Tongue (tissue), 2 donors: ENCODE results near the gene EPHB1. TPM values are rescaled to one million over a fixed set of nuclear protein-coding genes. Genes with fewer than 3 reads are reported as not detected.
"Not testable (repeated sequence)": the region's sequence is repeated elsewhere in the genome, so short reads cannot be mapped to it uniquely, and the experiment has no call there.

ENCODE experiments used
- DNase-seq: peaks from one replicate; pipeline ENCODE4 v3.0.0-alpha.2; 2015
- total RNA-seq: library from RNA; depleted of rRNA; stranded (reverse); fragments of >200 nt; gene quantifications from one replicate; pipeline ENCODE4 v1.2.3, GENCODE V29; 2014

The EPHB1 gene
- total RNA-seq, 1 donor from 2014 or later: 13.3 TPM

DNA sequence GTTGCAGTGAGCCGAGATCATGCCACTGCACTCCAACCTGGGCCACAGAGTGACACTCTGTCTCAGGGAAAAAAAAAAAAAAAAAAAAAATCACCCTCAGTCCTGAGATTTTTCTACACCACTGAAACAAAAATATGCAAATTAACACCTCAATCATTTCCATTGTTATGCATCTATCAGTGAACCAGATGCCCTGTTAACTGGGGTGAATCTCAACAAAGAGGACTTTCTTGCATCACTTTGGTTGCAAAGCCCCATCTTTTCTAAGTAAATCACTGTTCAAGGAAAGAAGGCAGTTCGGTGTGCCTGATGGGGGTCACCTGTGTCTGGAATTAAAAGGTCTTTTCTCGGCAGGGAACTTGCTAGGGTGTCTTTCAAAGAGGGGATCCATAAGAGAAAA lies 421.6 kb downstream of the EPHB1 start:
- DNase-seq: no peak

DNA sequence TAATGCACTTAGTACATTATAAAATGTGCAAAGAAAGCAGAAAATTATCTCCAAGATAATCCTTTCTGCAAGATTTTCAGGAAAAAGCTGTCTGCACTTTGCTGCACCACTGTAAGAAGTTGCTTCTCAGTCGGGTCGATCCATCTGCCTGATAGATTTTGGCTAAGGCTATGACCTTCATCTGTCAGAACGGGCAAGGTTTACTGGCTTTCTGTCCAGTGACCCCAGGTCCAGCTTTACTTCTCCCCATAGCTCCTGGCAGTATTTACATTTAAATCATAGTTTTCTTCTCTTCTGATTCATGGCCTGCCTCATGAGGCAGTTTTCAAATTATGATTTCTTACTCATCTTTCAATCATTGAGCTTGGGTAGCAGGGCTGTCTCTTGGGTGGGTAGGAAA lies 422.7 kb downstream of the EPHB1 start:
- DNase-seq: no peak

DNA sequence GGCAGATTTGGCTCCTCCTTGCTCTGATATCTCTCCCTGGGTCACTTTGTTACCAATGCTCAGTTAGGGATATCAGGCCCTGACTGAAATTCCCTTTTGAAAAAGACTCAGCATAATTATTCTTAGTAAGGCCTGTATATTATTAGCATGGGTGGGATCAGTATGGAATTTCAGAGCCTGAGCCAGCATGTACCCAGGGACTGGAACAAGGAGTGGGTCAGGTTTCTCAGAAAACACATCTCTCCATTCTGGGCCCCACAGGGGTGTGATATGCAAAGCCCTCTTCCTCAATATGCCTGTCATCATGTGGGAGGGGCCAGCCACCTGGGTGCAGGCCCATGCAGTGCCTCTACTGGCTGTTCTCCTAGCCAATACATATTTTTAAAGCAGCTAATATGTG lies 423.2 kb downstream of the EPHB1 start:
- peak; percentile 79 for DNase-seq

DNA sequence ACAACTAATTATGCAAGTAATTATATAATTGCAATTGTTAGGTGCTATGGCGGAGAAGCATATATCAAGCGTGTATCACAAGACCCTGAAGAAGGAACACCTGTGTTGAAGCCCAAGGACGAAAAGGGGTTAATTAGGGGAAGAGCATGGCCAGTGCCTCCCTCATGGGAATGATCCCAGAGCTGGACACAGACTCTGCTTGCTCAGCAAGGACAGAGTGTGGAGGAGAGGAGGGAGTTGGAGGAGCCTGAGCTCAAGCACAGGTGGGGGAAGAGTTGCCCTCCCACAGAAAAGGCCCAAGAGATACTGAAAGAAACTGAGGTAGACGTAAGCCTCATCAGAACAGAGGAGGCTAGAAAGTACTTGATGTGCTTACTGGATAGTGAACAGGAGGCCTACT lies 423.7 kb downstream of the EPHB1 start:
- DNase-seq: no peak

DNA sequence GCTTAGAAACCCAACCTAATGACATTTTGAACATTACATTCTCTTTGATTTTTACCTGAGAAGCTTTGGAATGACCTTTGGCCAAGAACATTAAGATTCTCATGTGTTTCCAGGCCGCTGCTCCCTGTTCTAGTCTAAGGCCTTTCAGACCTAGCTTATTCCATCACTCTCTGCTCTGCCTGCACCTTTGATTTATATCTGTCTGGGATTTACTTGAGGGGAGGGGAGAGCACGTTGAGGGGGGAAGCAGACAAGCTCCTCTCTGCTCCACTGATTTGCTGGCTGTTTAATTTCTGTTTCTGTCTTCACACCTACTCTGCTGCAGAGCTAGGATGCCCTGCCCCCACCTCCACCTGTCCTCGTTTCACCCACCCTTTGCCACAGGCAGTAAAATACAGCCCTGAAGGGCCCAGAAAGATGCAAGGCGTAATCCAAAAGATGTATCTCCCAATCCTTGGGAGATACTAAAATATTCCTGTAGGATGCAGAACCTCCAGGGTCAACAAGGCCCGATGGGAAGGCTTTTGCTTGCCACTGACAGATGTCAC lies 429.8 kb downstream of the EPHB1 start:
- DNase-seq: no peak

DNA sequence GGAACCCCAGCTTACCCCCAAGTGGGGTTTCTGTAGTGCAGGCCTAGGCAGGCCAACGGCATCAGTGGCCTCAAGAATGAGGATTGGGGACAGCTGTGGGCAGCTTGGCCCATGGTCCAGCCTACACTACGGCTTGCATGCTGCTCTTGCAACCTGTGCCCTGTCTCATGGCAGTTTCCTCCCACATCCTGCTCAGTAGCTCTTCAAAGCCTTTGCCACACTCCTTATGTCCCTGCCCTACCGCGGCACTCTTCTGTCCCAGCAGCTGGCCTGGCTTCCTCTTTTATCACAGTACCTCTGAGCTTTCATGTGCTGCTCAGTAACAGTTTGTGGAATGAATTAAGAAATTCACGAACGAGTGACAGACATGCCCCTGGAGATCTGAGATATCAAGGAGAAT lies 431.0 kb downstream of the EPHB1 start:
- DNase-seq: no peak

DNA sequence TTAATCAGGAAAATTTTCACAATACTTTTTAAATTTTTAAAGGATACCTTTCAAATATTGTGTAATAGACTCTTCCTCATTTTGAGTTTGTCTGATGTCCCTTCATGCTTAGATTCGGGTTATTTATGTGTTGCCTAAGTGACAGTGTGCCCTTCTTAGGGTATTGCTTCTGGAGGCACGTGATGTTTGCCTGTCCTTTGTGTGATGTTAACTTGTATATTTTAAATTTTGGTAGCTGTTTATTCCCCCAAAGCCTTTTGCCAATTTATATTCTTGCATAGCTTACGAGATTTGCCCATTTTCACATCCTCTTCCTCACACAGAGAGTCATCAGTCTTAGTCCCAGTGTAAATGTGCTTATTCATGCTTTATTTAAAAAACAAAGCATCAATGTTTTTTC lies 433.1 kb downstream of the EPHB1 start:
- no peak for DNase-seq

DNA sequence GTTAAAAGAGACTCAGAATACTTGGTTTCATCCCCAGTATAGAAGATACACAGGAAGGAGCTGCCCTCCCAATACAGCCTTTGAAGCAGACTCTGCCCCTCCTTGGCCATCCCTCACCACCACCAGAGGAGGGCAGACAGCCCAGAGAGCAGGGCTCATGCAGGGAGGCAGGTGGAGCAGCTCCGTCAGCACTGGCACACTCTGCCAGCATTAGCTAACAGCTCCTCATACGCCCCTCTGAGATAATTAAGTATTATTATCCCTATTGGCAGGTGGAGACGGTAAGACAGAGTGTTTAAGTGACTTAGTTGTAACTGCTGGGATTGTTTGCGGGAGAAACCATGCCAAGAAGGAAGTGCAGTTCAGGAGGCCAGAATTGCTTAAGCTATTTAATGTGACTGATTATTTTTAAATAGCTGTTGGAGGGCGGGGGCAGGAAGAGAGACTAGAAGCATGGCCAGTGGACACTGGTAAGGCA lies 434.0 kb downstream of the EPHB1 start:
- DNase-seq: peak; percentile 60

DNA sequence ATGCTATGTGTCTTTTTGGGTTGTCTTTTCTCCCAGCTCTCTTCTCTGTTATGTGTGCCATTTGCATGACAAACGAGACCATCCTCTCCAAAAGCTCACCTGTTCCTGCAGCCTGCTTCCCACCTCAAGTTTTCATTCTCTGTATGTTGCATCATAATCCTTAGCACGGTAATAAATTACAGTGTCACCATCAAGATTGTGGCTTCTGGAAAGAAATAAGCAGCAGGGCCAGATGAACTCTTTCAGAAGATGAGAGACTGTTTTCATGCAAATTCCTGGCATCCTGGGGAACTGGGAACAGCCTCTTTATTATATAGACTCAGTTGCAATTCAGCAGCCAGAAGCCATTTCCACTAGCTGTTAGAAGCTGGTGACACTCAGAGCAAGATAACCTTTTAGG lies 436.7 kb downstream of the EPHB1 start:
- no peak for DNase-seq

DNA sequence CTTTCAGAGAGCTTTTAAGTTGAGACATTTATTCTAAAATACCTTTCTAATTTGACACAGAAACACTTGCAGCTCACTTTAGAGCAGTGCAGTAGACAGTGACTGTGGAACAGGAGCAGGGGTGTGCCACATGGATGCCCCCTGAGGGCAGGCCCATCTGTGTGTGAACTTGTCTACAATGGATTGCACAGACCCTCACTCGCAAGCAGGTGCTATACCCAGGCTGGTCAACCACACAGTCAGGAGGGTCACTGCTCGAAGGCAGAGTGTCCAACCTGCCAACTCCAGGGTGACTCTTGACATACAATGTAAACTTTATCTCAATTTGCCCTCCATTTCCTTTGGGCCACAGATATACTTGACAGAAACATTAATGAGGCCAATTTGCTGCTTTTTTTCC lies 437.2 kb downstream of the EPHB1 start:
- DNase-seq: no peak

DNA sequence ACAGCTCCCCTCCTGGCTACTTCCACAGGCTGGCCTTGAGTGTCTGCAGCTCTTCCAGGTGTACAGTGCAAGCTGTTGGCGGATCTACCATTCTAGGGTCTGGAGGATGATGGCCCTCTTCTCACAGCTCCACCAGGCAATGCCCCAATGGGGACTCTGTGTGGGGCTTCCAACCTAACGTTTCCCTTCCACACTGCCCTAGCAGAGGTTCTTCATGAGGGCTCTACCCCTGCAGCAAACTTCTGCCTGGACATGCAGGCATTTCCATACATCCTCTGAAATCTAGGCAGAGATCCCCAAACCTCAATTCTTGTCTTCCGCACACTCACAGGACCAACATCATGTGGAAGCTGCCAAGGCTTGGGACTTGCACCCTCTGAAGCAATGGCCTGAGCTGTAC lies 438.4 kb downstream of the EPHB1 start:
- not testable (repeated sequence) for DNase-seq

DNA sequence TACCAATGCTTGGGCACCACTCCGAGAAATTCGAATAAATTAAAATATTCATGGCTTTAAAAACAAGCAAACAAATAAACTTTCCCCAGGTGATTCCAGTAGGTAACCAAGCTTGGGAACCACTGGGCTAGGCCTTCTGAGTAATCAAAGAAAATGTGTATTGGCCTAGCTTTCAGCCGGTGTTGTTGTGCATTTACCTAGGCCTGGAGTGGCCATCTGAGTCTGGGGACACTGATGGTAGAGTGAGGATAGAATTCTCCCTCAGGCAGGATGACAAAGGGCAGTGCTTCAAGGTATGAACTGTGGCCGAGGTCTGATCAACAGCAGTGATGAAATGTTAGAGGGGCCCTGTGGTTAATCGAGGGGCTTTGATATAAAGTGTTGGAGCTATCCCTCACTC lies 440.5 kb downstream of the EPHB1 start:
- DNase-seq: no peak

DNA sequence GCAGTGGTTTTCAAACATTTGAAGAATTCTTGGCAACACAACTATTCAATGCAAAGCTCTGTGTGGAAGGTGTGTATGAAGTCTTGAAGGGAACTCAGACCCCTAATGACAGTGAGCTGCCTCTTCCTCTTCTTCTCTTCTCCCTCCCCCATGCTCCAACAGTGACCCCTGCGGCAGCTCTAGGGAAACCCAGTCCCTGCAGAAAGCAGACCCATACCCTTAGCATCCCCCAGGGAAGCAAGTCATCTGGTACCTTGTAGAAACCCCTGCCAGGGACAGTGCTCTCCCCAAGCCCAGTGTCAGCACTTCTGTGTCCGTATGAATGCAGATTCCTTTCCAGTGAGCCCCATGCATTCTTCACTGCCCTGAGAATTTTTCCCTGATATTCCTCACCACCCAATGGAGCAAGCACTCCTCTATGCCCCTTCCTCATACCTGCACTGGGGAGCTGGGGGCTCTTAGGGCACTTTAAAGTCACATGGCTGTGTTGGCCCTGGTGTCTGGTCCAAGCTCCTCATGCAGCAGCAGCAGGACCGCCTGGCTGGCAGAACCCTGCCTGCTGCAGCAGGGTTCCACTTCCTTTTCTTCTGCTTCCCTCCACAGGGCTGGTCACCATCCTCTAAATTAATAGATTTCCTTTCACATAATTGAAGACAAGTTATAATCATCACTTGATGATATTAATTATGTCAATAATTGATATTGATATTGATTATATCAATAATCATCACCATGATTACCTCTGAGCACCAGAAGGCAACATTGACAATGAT lies 442.5 kb downstream of the EPHB1 start:
- no peak for DNase-seq

DNA sequence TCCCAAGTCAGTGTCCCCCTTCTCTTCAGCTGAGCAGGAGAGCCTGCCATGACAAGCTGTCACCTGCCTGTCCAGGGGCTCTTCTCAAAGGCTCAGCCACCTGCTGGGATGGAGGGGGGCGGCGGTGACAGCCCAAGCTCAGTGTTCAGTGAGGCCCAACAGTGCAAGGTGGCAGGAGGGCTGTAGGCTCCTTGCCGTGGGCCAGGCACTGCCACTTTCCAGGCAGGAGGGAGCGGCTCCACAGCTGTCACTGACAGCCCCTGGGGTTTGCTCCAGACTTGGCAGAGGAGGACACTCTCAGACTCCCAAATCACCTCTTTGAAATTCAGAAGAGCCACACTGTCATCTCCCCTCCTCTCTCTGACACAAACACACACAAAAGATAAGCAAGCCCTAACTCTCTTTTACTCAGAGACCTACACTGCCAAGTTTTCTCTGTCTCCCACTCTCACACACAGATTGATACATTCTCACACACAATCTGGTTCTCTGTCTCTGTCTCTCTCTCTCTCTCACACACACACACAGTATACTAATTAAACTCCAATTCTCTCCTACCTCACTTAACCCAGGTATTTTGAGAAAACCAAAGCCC lies 443.3 kb downstream of the EPHB1 start:
- no peak for DNase-seq

DNA sequence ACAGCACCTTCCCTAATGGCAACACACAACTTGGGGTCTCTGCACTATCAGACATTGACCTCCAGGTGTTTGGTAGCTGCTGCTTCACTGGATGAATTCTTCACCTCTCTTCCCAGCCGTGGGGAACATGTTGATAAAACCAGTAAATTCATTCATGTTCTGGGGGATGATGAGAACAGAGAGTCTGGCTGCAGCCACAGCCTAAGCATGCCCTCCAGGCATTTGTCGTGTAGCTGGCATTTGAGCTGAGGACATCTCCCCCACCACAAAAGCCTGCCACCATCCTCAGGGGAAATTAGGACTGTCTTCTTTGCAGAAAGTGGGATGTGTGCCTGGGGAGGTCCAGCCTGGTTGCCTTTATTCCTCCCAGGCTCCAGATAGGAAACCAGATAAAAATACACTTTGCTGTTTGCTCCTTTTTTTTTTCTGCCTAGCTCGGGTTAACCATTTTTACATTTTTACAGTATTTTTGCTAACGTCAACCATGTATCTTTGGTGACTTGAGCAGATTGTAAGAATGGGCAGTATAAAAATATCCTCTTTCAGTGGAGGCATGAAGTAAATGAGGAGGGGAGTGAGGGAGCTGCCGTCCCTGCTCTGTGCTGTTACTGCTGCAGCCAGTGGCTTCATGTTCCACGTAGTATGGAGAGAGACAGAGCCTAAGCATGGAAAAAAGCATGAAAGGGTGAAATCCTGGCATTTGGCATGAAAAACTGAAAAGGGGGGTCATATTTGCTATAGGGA lies 444.0 kb downstream of the EPHB1 start:
- peak; percentile 75 for DNase-seq

DNA sequence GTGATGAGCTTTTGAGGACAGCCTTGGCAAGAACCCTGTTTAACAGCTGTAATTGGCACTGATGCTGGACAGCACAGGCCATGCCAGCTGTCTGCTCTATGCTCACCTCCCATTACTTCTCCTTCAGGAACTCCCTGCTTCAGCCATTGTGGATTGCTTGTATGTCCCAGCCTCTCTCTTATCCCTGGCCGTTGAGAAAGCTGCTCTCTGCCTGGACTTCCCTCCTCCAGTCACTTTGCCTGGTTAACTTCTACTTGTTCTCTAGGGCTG lies 444.5 kb downstream of the EPHB1 start:
- DNase-seq: no peak

DNA sequence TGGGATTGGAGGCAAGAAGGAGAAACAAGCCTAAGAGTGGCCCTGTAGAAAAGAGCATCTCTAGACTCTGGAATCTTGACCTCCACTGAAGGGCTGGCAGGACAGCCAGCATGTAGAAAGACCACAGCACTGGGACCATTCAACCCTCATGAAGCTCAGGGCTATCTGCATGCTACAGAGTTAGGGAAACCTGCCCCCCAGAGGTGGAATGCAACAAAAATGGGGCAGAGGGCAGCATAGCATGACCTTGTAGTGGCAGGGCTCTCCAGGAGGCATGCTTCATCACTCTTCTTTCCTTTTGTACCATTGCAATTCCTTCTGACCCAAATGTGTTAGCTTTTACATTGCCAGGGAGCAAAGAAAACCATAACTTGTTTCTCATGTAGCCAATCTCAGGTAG lies 445.4 kb downstream of the EPHB1 start:
- DNase-seq: no peak

DNA sequence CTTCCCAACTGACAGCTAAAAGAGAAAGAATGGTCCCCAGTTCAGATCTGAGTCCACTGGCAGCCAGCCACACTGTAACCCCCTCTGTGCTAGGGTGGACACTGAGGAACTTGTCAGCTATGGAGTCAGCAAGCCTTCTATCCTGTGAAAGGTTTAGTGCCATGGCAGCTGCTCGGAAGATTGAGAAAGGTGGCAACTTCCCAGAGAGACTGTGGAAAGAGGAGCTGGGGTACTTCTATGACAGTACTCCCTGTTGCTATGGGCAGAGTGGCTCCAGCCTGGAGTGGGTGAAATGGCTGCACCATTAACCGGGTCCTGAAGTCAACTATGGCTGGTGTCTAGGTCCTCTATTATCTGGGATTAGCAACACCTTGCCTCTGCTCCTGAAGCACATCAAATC lies 447.2 kb downstream of the EPHB1 start:
- no peak for DNase-seq

DNA sequence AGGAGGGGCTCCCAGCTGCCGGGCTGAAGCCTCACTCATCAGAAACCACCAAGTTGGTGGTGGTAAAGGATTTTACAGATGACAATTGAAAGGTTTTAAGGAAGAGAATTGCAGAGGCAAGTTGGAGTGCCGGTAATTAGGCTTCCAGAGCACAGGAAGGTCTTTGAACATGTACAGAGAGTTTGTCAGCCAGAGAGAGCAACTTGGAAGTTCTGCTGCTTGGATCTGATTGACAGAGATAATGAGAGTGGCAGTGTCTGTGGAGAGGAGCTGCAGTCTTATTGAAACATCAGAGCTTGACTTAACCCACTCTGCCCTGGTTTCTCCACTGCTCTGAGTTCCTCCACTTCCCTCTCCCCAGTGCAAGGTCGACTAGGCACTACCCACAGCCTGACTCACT lies 448.6 kb downstream of the EPHB1 start:
- no peak for DNase-seq

DNA sequence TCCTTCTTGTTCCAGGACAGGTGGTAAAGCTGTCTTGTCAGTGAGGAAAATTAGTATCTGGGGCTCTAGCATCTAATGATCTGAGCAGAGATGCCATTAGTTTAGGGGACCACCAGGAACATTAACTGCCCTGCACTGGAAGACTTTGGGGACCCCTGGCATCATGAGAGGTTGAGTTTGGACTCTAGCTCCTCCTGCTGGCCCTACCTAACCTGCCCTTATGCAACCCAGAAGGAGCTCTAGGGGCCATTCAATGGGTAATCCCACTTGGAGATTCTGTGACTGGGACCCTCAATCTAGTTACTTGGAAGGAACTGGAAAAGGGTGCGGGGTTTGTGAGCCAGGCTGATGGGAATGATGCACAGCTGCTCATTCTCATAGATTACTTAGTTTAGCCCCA lies 451.0 kb downstream of the EPHB1 start:
- no peak for DNase-seq

DNA sequence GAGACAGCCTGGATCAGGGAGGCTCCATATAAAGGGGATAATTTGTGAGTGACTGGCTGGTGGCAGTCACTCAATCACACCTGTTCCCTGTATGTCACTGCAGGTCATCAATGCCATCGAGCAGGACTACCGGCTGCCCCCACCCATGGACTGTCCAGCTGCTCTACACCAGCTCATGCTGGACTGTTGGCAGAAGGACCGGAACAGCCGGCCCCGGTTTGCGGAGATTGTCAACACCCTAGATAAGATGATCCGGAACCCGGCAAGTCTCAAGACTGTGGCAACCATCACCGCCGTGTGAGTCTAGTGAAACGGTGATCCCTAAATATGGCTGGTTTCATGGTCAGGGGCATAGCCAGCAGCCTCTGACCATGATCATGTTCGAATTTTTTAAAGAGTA lies 453.2 kb downstream of the EPHB1 start:
- peak; percentile 56 for DNase-seq

DNA sequence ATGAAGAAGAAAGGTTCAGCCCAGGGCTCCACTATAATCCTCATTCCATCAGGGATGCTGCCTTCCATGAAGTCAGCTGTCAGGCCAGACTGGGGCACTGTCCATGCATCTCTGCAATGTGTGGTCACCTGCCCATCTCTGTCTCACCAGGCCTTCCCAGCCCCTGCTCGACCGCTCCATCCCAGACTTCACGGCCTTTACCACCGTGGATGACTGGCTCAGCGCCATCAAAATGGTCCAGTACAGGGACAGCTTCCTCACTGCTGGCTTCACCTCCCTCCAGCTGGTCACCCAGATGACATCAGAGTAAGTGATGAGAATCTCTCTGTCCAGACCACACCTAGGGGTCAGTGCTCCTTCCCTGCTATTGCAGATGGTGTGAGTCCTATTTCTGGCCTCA lies 454.1 kb downstream of the EPHB1 start:
- no peak for DNase-seq

DNA sequence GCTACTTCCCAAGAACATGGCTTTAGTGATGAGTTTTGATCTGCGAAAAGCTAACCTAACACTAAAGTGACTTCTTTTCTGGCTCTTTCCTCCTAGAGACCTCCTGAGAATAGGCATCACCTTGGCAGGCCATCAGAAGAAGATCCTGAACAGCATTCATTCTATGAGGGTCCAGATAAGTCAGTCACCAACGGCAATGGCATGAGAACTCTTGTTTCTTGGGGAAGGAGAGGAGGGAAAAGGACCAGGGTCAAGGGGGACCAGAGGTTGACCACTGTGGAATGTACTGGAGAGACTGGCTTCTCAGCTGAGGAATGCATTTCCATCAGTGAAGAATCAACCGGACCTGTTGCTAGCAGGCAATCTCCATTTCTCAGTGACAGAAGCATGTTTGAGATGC lies 463.9 kb downstream of the EPHB1 start:
- DNase-seq: no peak

DNA sequence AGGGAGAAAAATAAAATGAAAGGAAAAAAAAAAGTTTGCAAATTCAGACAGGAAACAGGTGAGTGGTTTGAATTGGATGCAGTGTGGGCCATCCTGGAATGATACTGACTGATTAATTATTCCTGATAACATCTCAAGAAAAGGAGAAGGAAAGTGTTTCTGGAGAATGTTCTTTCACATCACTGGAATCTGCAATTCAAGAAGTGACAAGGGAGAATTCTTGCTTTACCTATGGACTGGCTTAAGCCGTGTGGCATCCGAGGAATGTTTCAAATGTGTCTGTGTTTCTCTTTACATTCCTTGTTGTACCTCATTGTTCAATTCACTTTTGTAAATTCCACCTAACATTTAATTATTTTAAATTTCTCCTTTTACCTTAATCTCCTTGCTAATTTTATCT lies 465.0 kb downstream of the EPHB1 start:
- no peak for DNase-seq
